AG10803 (cell line): ENCODE data around the gene RAPH1.
A peak's percentile ranks its signal among the peaks of the same experiment; 100 is the strongest.

Experiments
- DNase-seq: peaks from one replicate; pipeline ENCODE4 v3.0.0; 2010; ENCODE audit warnings: low read depth
- H3K4me3 ChIP-seq: 2 replicates; pipeline ENCODE4 v1.5.1; 2011; ENCODE audit warnings: mild to moderate bottlenecking, low read length, control low read depth
- CTCF ChIP-seq: conservative IDR thresholded peaks from 2 replicates; pipeline ENCODE4 v1.5.1; 2011; ENCODE audit warnings: mild to moderate bottlenecking, low read length, control low read depth, inconsistent platforms

Gene RAPH1

GRCh38 chr2:203446071-203446481 lies 89.0 kb downstream of the RAPH1 start:
- no peak for TF ChIP-seq CTCF
- no peak overlapping the region for H3K4me3 ChIP-seq
- peak; percentile 37 for DNase-seq

- TF ChIP-seq CTCF, result no peak
- no peak for DNase-seq
- H3K4me3 ChIP-seq, result no peak overlapping the region
Observed at GRCh38 chr2:203444738-203445137, 90.4 kb downstream of the RAPH1 start.

- no peak for DNase-seq
- TF ChIP-seq CTCF, result no peak
Observed at GRCh38 chr2:203442463-203442862, 92.6 kb downstream of the RAPH1 start.

GRCh38 chr2:203441463-203441862 lies 93.6 kb downstream of the RAPH1 start:
- H3K4me3 ChIP-seq, result no peak overlapping the region
- no peak for TF ChIP-seq CTCF
- no peak for DNase-seq

More at GRCh38 chr2:203442463-203442862, 92.6 kb downstream of the RAPH1 start:
- no peak overlapping the region for H3K4me3 ChIP-seq

GRCh38 chr2:203440671-203441070 lies 94.4 kb downstream of the RAPH1 start:
- TF ChIP-seq CTCF, result no peak
- no peak for DNase-seq
- H3K4me3 ChIP-seq, result no peak overlapping the region

GRCh38 chr2:203438528-203438927 lies 96.6 kb downstream of the RAPH1 start:
- no peak overlapping the region for H3K4me3 ChIP-seq
- no peak for TF ChIP-seq CTCF
- no peak for DNase-seq

GRCh38 chr2:203437511-203437910 lies 97.6 kb downstream of the RAPH1 start:
- TF ChIP-seq CTCF, result no peak
- H3K4me3 ChIP-seq, result no peak overlapping the region
- DNase-seq, result peak; percentile 61
